ENCODE results near the gene ATPAF1.

The ATPAF1 gene

GRCh38 chr1:46621930-46622329, 46.2 kb downstream of the ATPAF1 start:
- Histone ChIP-seq H3K4me3 (ENCODE audit: low read depth, low read length) (no peak overlapping the region), H3K27me3 (no peaks in the 10 kb centered on the region), H3K36me3 (no peaks in the 10 kb centered on the region), H3K4me1 (no peaks in the 10 kb centered on the region), H3K9me3 (no peaks in the 10 kb centered on the region)
- DNase-seq: no peak
- TF ChIP-seq CTCF (IDR thresholded peaks at IDR 0.05; ENCODE audit: low read depth, low read length): no peak

GRCh38 chr1:46619656-46620258, 48.4 kb downstream of the ATPAF1 start:
- DNase-seq: no peak
- Histone ChIP-seq H3K27me3 (no peaks in the 10 kb centered on the region), H3K4me1 (no peaks in the 10 kb centered on the region), H3K9me3 (no peaks in the 10 kb centered on the region), H3K4me3 (ENCODE audit: low read depth, low read length) (no peak overlapping the region), H3K36me3 (no peaks in the 10 kb centered on the region)
- TF ChIP-seq CTCF (IDR thresholded peaks at IDR 0.05; ENCODE audit: low read depth, low read length): no peak

DNA sequence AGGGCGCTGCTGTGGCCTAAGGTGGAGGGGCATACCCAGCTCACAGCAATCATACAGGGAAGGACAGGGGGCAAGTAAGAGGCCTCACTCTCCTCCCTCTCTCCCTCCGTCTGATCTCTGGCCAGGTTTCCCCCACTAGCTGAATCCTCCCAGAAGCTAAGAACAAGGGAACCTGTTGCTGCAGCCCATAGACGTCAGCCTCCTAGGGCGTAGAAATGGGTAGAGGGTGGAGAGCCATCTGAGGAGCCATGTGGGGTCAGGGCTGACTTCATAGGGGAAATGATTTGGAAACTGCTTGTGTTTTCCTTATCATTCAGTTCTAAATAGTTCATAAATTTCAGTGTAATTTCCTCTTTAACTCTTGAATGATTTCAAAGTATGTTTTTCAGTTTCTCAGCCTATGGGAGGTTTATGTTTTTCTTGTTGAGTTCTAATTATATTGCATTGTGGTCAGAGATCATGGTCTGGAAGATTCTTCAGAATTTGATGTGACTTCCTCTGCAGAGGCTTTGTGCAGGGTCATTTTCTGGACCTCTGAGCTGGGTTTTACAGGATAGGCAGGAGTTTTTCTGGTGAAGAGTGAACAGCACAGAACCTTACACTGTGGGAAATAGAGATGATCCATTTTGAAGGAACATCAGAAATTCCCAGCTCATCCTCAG, 49.3 kb downstream of the ATPAF1 start:
- no peak overlapping the region for H3K4me3 ChIP-seq (ENCODE audit: low read depth, low read length)
- TF ChIP-seq CTCF (IDR thresholded peaks at IDR 0.05; ENCODE audit: low read depth, low read length): no peak
- no peak for DNase-seq

GRCh38 chr1:46617833-46618232, 50.3 kb downstream of the ATPAF1 start:
- H3K36me3 ChIP-seq: no peaks in the 10 kb centered on the region
- H3K4me1 ChIP-seq: no peaks in the 10 kb centered on the region
- no peaks in the 10 kb centered on the region for H3K9me3 ChIP-seq
- no peak overlapping the region for H3K4me3 ChIP-seq (ENCODE audit: low read depth, low read length)
- no peak for DNase-seq
- TF ChIP-seq CTCF (IDR thresholded peaks at IDR 0.05; ENCODE audit: low read depth, low read length): no peak
- H3K27me3 ChIP-seq: no peaks in the 10 kb centered on the region

More for the DNA sequence above, 49.3 kb downstream of the ATPAF1 start:
- Histone ChIP-seq H3K9me3 (no peaks in the 10 kb centered on the region), H3K27me3 (no peaks in the 10 kb centered on the region), H3K4me1 (no peaks in the 10 kb centered on the region), H3K36me3 (no peaks in the 10 kb centered on the region)

DNA sequence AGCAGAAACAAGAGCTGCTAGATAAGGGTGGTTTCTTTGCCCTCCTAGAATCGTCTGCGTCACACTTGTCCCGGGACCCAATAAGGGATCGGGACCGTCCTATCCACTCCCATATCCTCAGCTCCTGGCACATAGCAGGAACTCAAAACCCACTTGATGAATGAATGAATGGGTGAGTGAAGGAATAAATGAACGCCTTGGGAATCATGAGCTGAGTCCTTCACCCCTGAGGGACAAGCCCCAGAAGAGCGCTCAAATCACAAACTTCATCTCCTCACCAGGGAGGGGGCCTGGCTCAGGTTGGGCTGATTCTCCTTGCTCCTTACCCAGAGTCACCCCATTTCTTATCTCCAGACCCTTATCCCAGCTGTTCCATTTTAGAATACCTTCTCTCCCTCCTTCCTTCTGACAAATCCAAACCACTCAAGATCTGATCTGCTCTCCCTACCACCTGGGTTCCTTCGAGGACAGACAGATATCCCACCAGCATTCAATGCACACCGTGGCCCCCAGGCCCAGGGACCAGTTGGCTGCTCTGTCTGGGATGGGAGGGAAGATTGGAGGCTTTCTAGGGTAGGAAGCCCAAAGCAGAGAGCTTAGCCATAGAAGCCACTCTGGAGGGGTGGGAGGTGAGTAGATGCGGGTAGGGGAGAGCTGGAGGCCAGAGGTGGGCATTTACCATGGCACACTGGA, 50.9 kb downstream of the ATPAF1 start:
- Histone ChIP-seq H3K4me3 (ENCODE audit: low read depth, low read length) (peak overlapping the region; percentile 58), H3K9me3 (no peaks in the 10 kb centered on the region), H3K36me3 (no peaks in the 10 kb centered on the region), H3K4me1 (no peaks in the 10 kb centered on the region), H3K27me3 (no peaks in the 10 kb centered on the region)
- DNase-seq: no peak
- TF ChIP-seq CTCF (IDR thresholded peaks at IDR 0.05; ENCODE audit: low read depth, low read length): no peak
